Testis (tissue), 3 donors: ENCODE results near the gene ACYP1. TPM values are rescaled to one million over a fixed set of nuclear protein-coding genes. Genes with fewer than 3 reads are reported as not detected.
A peak's percentile ranks its signal among the peaks of the same experiment; 100 is the strongest.

Source experiments
- DNase-seq: peaks from one replicate; pipeline ENCODE4 v3.0.0-alpha.2; 2019
- H3K27ac ChIP-seq, 2 donors: fragments of 200-600 bp; sonication (generic); one replicate each; pipeline ENCODE4 v1.5.1; 2019
- H3K27me3 ChIP-seq: fragments of 200-600 bp; sonication (generic); one replicate; pipeline ENCODE4 v1.5.1; 2019
- H3K36me3 ChIP-seq: fragments of 200-600 bp; sonication (generic); one replicate; pipeline ENCODE4 v1.5.1; 2017; ENCODE audit warnings: low read depth; ENCODE audit errors: missing control alignments
- H3K4me1 ChIP-seq: fragments of 200-600 bp; sonication (generic); one replicate; pipeline ENCODE4 v1.5.1; 2019
- H3K4me3 ChIP-seq, 2 donors: fragments of 200-600 bp; sonication (generic); one replicate each; pipeline ENCODE4 v1.5.1; 2017 to 2019
- H3K9me3 ChIP-seq: fragments of 200-600 bp; sonication (generic); one replicate; pipeline ENCODE4 v1.5.1; 2017
- POLR2A ChIP-seq: fragments of 450-650 bp; IDR thresholded peaks from one replicate; pipeline ENCODE4 v1.6.1; 2017; ENCODE audit warnings: antibody characterized with exemption, mild to moderate bottlenecking, moderate library complexity
- WGBS, 2 donors: methylation state at CpG; one replicate each; pipeline ENCODE4 v1.1.5; 2018; 5-methylcytosine and 5-hydroxymethylcytosine counted together
- intact Hi-C: fragments of 100-400 bp; cut with DNase I; formaldehyde crosslinking; loops from one replicate; pipeline ENCODE4 v1.15.1; 2023; ENCODE audit warnings: low total_unique reads
- polyA plus RNA-seq: library from polyadenylated mRNA; stranded (reverse); fragments of 350-450 nt; fragmentation: Illumina TruSeq; extraction: RNeasy Lipid Tissue Mini Kit (QIAGEN cat#74804); gene quantifications from one replicate; pipeline ENCODE4 v1.2.3, GENCODE V29; 2014; ENCODE audit warnings: low read depth, low replicate concordance; ENCODE audit not compliant: insufficient read depth
- total RNA-seq, 2 donors: library from RNA; depleted of rRNA; stranded (reverse); fragments of >200 nt; gene quantifications; one replicate each; pipeline ENCODE4 v1.2.3, GENCODE V29; 2016
- TF ChIP-seq, protein P1 (sequence below), 3 experiments: fragments of 450-650 bp in 2 of 3; fragments of 200-600 bp in 1 of 3; sonication (generic) in 1 of 3; IDR thresholded peaks; one replicate each; pipeline ENCODE4 v1.5.1; 2016 to 2019; ENCODE audit warnings: antibody characterized with exemption in 3 of 3, mild to moderate bottlenecking in 2 of 3, moderate library complexity in 1 of 3

ACYP1 gene
- total and polyA plus RNA-seq, 3 donors from 2014 or later = 20.1 to 38.8 (median 24.4) TPM

DNA sequence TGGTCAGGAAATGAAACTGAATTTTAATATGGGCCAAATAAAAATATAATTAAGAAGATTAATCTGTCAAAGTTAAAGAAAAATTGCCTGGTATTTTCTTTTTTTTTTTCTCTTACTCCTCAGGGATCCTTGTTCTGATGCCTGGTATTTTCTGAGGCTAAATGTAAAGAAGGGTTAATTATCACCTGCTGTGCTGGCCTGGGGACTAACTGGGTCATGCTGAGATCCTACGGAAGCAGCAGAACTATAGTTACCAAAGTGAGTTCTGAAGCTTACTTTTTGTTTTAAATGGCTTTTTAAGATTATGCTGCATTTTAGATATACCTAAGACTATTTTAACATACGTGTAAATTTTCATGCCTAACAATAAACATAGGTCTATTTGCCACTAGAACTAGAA is 28.9 kb upstream of the ACYP1 start:
- H3K9me3 ChIP-seq = no peaks in the 10 kb centered on the region
- no peaks in the 10 kb centered on the region for H3K36me3 ChIP-seq
- no peak for DNase-seq
- 80 to 86% methylated on average over 2 of the region's 2 CpGs for WGBS, 2 donors
- intact Hi-C loops = no loop called here
- H3K27ac ChIP-seq = no peak overlapping the region
- no peak overlapping the region for H3K4me3 ChIP-seq
- TF ChIP-seq, protein P1, sequence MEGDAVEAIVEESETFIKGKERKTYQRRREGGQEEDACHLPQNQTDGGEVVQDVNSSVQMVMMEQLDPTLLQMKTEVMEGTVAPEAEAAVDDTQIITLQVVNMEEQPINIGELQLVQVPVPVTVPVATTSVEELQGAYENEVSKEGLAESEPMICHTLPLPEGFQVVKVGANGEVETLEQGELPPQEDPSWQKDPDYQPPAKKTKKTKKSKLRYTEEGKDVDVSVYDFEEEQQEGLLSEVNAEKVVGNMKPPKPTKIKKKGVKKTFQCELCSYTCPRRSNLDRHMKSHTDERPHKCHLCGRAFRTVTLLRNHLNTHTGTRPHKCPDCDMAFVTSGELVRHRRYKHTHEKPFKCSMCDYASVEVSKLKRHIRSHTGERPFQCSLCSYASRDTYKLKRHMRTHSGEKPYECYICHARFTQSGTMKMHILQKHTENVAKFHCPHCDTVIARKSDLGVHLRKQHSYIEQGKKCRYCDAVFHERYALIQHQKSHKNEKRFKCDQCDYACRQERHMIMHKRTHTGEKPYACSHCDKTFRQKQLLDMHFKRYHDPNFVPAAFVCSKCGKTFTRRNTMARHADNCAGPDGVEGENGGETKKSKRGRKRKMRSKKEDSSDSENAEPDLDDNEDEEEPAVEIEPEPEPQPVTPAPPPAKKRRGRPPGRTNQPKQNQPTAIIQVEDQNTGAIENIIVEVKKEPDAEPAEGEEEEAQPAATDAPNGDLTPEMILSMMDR (IDR thresholded peaks at IDR 0.05) = no peak
- no peak for TF ChIP-seq POLR2A
- H3K4me1 ChIP-seq = no peaks in the 10 kb centered on the region
- no peaks in the 10 kb centered on the region for H3K27me3 ChIP-seq

DNA sequence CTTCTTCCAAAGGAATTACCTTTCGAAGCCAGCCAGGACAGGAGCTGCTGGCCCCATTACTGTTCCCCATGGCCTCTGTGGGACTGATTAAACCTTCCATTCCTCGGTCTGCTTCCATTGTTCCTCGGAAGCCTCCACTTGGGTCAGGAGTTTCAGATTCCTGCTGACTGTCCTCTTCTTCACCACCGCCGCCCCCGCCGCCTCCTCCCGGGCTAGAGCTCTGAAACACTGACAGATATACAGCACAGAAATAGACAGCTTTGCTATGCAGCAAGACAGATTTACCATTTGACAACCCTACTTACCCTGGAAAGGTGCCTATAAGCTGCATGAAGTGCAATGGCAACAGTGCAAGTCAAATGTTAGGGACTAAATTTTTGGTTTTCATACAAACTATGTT is 27.4 kb upstream of the ACYP1 start:
- 83 to 88% methylated on average over 8 of the region's 8 CpGs for WGBS, 2 donors
- intact Hi-C loops = no loop called here
- H3K27ac ChIP-seq = no peak overlapping the region

DNA sequence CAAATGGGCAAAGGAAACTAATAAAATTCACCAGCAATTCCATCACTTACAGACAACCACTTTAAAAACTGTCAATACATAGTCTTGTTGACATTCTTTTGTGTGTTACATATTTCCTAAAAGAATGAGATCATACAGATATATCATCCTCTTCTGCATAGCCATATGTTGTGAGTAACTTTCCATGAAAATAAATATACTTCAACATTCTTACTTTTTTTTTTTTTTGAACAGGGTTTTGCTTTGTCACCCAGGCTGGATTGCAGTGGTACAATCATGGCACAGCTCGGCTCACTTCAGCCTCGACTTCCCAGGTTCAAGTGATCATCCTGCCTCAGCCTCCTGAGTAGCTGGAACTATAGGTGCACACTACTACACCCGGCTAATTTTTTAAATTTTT is 26.5 kb upstream of the ACYP1 start:
- intact Hi-C loops = no loop called here
- DNase-seq = no peak
- no peaks in the 10 kb centered on the region for H3K4me1 ChIP-seq
- no peak overlapping the region for H3K27ac ChIP-seq
- no peaks in the 10 kb centered on the region for H3K36me3 ChIP-seq
- WGBS, 2 donors = 87 to 89% methylated on average over 3 of the region's 3 CpGs
- no peak overlapping the region for H3K4me3 ChIP-seq
- no peaks in the 10 kb centered on the region for H3K27me3 ChIP-seq
- no peaks in the 10 kb centered on the region for H3K9me3 ChIP-seq
- no peak for TF ChIP-seq POLR2A
- TF ChIP-seq, protein P1 (IDR thresholded peaks at IDR 0.05) = no peak

More for the DNA sequence above, 27.4 kb upstream of the ACYP1 start:
- no peak for DNase-seq
- Histone ChIP-seq H3K4me3 (no peak overlapping the region), H3K4me1 (no peaks in the 10 kb centered on the region), H3K27me3 (no peaks in the 10 kb centered on the region), H3K36me3 (no peaks in the 10 kb centered on the region), H3K9me3 (no peaks in the 10 kb centered on the region)
- no peak for TF ChIP-seq POLR2A
- TF ChIP-seq, protein P1 (IDR thresholded peaks at IDR 0.05) = no peak

DNA sequence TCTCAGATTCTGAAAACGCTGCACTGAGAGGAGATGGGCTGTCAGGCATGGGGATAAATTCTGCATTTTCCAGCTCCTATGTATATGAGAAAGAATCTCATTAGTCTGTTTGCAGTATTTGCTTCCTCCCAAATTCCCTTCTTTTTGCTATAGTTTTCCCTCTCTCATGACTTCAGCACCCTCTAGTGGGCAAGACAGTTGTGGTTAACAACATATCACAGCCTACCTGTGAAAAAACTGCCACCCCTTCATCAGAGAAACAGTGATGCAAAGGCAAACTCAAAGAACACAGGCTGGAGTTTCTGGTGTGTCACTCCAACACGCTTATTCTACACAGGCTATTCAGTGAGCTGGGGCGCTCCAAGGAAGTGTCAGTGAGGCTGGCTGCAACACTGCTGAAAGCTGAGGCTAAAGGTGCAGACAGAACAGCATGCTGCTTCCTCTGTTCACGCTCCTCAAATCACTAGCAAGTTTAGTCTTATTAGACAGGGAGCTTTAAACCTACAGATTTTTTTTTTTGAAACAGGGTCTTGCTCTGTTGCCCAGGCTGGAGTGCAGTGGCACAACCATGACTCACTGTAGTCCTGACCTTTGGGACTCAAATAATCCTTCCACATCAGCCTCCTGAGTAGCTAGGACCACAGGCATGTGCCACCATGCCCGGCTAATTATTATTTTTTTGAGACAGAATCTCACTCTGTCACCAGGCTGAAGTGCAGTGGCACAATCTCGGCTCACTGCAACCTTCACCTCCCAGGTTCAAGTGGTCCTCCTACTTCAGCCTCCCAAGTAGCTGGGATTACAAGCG is 24.9 kb upstream of the ACYP1 start:
- 69 to 74% methylated on average over 7 of the region's 7 CpGs for WGBS, 2 donors
- H3K4me1 ChIP-seq = no peaks in the 10 kb centered on the region
- no peak for TF ChIP-seq POLR2A
- TF ChIP-seq, protein P1 (IDR thresholded peaks at IDR 0.05) = peak; percentile 44 to 71 (median 62)
- no peak overlapping the region for H3K27ac ChIP-seq
- DNase-seq = peak; percentile 64
- no peaks in the 10 kb centered on the region for H3K9me3 ChIP-seq
- intact Hi-C loops = loop anchor here (10.0 kb wide), 1 partner anchor 174 kb away; no protein-coding TSS in a partner anchor
- no peaks in the 10 kb centered on the region for H3K27me3 ChIP-seq
- no peak overlapping the region for H3K4me3 ChIP-seq
- no peaks in the 10 kb centered on the region for H3K36me3 ChIP-seq
